WTC11 (cell line): ENCODE data around the gene IFI44. TPM values are rescaled to one million over a fixed set of nuclear protein-coding genes. Genes with fewer than 3 reads are reported as not detected.

Source experiments
- ATAC-seq: fragments of 200-7000 bp; cut with Tn5 transposase; 2 replicates; pipeline ENCODE4 v1.10.0; 2021; ENCODE audit warnings: mild to moderate bottlenecking, moderate library complexity
- CTCF ChIA-PET: fragments of 300-600 bp; sonication (Branson Sonifier 250); formaldehyde crosslinking; loops from one replicate; lab custom pipeline; 2021; ENCODE audit warnings: antibody characterized with exemption; lab: Charles Lee
- POLR2A ChIA-PET: fragments of 350-600 bp; sonication (Branson Sonifier 250); formaldehyde crosslinking; loops from one replicate; lab custom pipeline; 2021; ENCODE audit warnings: antibody characterized with exemption; lab: Charles Lee
- DNase-seq: peaks from one replicate; pipeline ENCODE4 v3.0.0; 2021; ENCODE audit warnings: low spot score
- H3K27ac Mint-ChIP-seq: 2 replicates; pipeline ENCODE4 v1.8.0; 2021; ENCODE audit warnings: mixed read lengths
- H3K27me3 Mint-ChIP-seq: 2 replicates; pipeline ENCODE4 v1.8.0; 2021; ENCODE audit warnings: low read depth, mild to moderate bottlenecking, moderate library complexity, mixed read lengths
- H3K36me3 Mint-ChIP-seq: 2 replicates; pipeline ENCODE4 v1.8.0; 2021; ENCODE audit warnings: mixed read lengths
- H3K4me1 Mint-ChIP-seq: 2 replicates; pipeline ENCODE4 v1.8.0; 2022; ENCODE audit warnings: mixed read lengths
- H3K4me3 Mint-ChIP-seq: 2 replicates; pipeline ENCODE4 v1.8.0; 2021; ENCODE audit warnings: mild to moderate bottlenecking, moderate library complexity, mixed read lengths
- H3K9me3 Mint-ChIP-seq: 2 replicates; pipeline ENCODE4 v1.8.0; 2021; ENCODE audit warnings: mixed read lengths
- MYBL2 ChIP-seq: sonication (generic); formaldehyde crosslinking; IDR thresholded peaks from 2 replicates; pipeline ENCODE4 v1.8.1; 2023; ENCODE audit warnings: mild to moderate bottlenecking, moderate library complexity, missing genetic modification reagents
- NFE2L1 ChIP-seq: sonication (generic); formaldehyde crosslinking; IDR thresholded peaks from 2 replicates; pipeline ENCODE4 v1.8.1; 2023; ENCODE audit warnings: missing genetic modification reagents
- NR2C2 ChIP-seq: sonication (generic); formaldehyde crosslinking; IDR thresholded peaks from 2 replicates; pipeline ENCODE4 v1.8.0; 2022; ENCODE audit warnings: mild to moderate bottlenecking, missing genetic modification reagents
- PRRX2 ChIP-seq: fragments of 250-450 bp; sonication (Bioruptor Pico); IDR thresholded peaks from 2 replicates; pipeline ENCODE4 v1.8.0; 2021; ENCODE audit warnings: mild to moderate bottlenecking
- RELA ChIP-seq: sonication (generic); formaldehyde crosslinking; IDR thresholded peaks from 2 replicates; pipeline ENCODE4 v1.8.1; 2022; ENCODE audit warnings: missing genetic modification reagents, mild to moderate bottlenecking, borderline replicate concordance
- TCF7 ChIP-seq: sonication (generic); formaldehyde crosslinking; IDR thresholded peaks from 2 replicates; pipeline ENCODE4 v1.8.0; 2022; ENCODE audit warnings: mild to moderate bottlenecking, low read depth, missing genetic modification reagents, moderate library complexity
- ZNF219 ChIP-seq: sonication (generic); formaldehyde crosslinking; IDR thresholded peaks from 2 replicates; pipeline ENCODE4 v1.8.0; 2023; ENCODE audit warnings: missing genetic modification reagents, mild to moderate bottlenecking, borderline replicate concordance
- total RNA-seq: library from RNA; stranded (reverse); gene quantifications from 3 replicates; pipeline ENCODE4 v1.2.3, GENCODE V29; 2021
- TF ChIP-seq, protein P1 (sequence below): sonication (generic); formaldehyde crosslinking; IDR thresholded peaks from 2 replicates; pipeline ENCODE4 v1.8.1; 2022; ENCODE audit warnings: low read depth, mild to moderate bottlenecking, moderate library complexity, missing genetic modification reagents, borderline replicate concordance
- TF ChIP-seq, protein P2 (sequence below): fragments of 250-450 bp; sonication (Bioruptor Pico); IDR thresholded peaks from 2 replicates; pipeline ENCODE4 v1.9.0; 2021; ENCODE audit warnings: moderate library complexity, mild to moderate bottlenecking, inconsistent platforms, borderline replicate concordance
- TF ChIP-seq, protein P3 (sequence below): sonication (generic); formaldehyde crosslinking; IDR thresholded peaks from 2 replicates; pipeline ENCODE4 v1.8.0; 2022; ENCODE audit warnings: missing genetic modification reagents
- TF ChIP-seq, protein P4 (sequence below): sonication (generic); formaldehyde crosslinking; IDR thresholded peaks from 2 replicates; pipeline ENCODE4 v1.8.0; 2022; ENCODE audit warnings: mild to moderate bottlenecking, missing genetic modification reagents
- TF ChIP-seq, protein P5 (sequence below): sonication (generic); formaldehyde crosslinking; IDR thresholded peaks from 2 replicates; pipeline ENCODE4 v1.8.1; 2022; ENCODE audit warnings: low read depth, missing genetic modification reagents, borderline replicate concordance
- TF ChIP-seq, protein P6 (sequence below): sonication (generic); formaldehyde crosslinking; IDR thresholded peaks from 2 replicates; pipeline ENCODE4 v1.8.1; 2022; ENCODE audit warnings: missing genetic modification reagents, borderline replicate concordance
- TF ChIP-seq, protein P7 (sequence below): sonication (generic); formaldehyde crosslinking; IDR thresholded peaks from 2 replicates; pipeline ENCODE4 v1.8.1; 2023; ENCODE audit warnings: mild to moderate bottlenecking, missing genetic modification reagents

The IFI44 gene
- total RNA-seq, 1 experiment from 2014 or later, result 0.15 TPM

DNA sequence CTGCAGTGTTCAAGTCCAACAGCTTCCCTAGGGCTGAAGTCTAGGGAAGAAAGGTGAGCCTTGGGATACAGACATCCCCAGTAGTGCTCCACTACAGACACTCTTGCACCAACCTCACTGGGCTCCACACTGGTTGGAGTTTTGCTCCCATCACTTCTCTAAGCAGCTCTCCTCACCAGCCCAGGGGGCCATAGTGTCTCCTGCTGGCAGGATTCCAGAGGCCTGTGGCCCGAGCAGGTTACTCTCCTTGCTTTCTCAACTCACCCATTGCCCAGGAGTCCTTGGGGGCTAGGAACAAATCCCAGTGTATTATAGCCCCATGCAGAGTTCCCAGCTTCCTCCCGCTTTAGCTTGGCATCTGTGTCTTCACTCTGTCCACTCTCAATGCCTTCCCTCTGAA lies 52.8 kb downstream of the IFI44 start (continued):
- no peak for TF ChIP-seq MYBL2
- TF ChIP-seq, protein P1, sequence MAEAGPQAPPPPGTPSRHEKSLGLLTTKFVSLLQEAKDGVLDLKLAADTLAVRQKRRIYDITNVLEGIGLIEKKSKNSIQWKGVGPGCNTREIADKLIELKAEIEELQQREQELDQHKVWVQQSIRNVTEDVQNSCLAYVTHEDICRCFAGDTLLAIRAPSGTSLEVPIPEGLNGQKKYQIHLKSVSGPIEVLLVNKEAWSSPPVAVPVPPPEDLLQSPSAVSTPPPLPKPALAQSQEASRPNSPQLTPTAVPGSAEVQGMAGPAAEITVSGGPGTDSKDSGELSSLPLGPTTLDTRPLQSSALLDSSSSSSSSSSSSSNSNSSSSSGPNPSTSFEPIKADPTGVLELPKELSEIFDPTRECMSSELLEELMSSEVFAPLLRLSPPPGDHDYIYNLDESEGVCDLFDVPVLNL (CRISPR knock-in tag), result no peak
- no peak for TF ChIP-seq PRRX2
- TF ChIP-seq, protein P2, sequence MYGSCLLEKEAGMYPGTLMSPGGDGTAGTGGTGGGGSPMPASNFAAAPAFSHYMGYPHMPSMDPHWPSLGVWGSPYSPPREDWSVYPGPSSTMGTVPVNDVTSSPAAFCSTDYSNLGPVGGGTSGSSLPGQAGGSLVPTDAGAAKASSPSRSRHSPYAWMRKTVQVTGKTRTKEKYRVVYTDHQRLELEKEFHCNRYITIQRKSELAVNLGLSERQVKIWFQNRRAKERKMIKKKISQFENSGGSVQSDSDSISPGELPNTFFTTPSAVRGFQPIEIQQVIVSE, result no peak

DNA sequence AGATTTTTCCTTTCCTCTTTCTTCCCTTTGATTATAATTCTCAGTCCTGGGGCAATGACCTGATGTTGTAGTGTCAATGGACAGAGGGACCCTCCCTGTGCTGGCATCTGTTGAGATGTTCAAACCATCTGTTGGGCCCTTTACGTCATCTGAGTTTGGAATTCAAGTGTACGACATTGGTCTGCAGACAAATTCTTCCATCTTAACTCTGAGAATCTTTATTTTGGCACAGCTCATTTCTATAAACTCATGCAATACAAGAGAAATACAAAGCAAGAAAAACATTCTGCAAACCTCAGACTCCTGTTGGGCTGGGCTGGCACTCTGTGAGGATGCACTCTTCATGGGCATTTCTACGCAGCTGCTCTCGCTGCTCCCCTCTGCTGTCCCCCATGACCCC lies 54.2 kb downstream of the IFI44 start:
- Mint-ChIP-seq H3K4me1 (no peaks in the 10 kb centered on the region), H3K27ac (no peak overlapping the region), H3K27me3 (no peaks in the 10 kb centered on the region; the same call in 1 of the 2 replicates), H3K4me3 (no peak overlapping the region), H3K9me3 (peaks cover 20% of the 10 kb centered on the region), H3K36me3 (peaks cover 9% of the 10 kb centered on the region)
- TF ChIP-seq NFE2L1 (no peak), RELA (CRISPR knock-in tag) (no peak), MYBL2 (no peak), TCF7 (CRISPR knock-in tag) (no peak), ZNF219 (CRISPR knock-in tag) (no peak), NR2C2 (CRISPR knock-in tag) (no peak)
- TF ChIP-seq, protein P3, sequence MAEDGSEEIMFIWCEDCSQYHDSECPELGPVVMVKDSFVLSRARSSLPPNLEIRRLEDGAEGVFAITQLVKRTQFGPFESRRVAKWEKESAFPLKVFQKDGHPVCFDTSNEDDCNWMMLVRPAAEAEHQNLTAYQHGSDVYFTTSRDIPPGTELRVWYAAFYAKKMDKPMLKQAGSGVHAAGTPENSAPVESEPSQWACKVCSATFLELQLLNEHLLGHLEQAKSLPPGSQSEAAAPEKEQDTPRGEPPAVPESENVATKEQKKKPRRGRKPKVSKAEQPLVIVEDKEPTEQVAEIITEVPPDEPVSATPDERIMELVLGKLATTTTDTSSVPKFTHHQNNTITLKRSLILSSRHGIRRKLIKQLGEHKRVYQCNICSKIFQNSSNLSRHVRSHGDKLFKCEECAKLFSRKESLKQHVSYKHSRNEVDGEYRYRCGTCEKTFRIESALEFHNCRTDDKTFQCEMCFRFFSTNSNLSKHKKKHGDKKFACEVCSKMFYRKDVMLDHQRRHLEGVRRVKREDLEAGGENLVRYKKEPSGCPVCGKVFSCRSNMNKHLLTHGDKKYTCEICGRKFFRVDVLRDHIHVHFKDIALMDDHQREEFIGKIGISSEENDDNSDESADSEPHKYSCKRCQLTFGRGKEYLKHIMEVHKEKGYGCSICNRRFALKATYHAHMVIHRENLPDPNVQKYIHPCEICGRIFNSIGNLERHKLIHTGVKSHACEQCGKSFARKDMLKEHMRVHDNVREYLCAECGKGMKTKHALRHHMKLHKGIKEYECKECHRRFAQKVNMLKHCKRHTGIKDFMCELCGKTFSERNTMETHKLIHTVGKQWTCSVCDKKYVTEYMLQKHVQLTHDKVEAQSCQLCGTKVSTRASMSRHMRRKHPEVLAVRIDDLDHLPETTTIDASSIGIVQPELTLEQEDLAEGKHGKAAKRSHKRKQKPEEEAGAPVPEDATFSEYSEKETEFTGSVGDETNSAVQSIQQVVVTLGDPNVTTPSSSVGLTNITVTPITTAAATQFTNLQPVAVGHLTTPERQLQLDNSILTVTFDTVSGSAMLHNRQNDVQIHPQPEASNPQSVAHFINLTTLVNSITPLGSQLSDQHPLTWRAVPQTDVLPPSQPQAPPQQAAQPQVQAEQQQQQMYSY (CRISPR knock-in tag), result no peak
- TF ChIP-seq, protein P4, sequence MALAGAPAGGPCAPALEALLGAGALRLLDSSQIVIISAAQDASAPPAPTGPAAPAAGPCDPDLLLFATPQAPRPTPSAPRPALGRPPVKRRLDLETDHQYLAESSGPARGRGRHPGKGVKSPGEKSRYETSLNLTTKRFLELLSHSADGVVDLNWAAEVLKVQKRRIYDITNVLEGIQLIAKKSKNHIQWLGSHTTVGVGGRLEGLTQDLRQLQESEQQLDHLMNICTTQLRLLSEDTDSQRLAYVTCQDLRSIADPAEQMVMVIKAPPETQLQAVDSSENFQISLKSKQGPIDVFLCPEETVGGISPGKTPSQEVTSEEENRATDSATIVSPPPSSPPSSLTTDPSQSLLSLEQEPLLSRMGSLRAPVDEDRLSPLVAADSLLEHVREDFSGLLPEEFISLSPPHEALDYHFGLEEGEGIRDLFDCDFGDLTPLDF (CRISPR knock-in tag), result no peak
- TF ChIP-seq, protein P5, sequence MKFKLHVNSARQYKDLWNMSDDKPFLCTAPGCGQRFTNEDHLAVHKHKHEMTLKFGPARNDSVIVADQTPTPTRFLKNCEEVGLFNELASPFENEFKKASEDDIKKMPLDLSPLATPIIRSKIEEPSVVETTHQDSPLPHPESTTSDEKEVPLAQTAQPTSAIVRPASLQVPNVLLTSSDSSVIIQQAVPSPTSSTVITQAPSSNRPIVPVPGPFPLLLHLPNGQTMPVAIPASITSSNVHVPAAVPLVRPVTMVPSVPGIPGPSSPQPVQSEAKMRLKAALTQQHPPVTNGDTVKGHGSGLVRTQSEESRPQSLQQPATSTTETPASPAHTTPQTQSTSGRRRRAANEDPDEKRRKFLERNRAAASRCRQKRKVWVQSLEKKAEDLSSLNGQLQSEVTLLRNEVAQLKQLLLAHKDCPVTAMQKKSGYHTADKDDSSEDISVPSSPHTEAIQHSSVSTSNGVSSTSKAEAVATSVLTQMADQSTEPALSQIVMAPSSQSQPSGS (CRISPR knock-in tag), result no peak
- TF ChIP-seq, protein P6, sequence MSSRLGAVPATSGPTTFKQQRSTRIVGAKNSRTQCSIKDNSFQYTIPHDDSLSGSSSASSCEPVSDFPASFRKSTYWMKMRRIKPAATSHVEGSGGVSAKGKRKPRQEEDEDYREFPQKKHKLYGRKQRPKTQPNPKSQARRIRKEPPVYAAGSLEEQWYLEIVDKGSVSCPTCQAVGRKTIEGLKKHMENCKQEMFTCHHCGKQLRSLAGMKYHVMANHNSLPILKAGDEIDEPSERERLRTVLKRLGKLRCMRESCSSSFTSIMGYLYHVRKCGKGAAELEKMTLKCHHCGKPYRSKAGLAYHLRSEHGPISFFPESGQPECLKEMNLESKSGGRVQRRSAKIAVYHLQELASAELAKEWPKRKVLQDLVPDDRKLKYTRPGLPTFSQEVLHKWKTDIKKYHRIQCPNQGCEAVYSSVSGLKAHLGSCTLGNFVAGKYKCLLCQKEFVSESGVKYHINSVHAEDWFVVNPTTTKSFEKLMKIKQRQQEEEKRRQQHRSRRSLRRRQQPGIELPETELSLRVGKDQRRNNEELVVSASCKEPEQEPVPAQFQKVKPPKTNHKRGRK, result no peak
- TF ChIP-seq, protein P7, sequence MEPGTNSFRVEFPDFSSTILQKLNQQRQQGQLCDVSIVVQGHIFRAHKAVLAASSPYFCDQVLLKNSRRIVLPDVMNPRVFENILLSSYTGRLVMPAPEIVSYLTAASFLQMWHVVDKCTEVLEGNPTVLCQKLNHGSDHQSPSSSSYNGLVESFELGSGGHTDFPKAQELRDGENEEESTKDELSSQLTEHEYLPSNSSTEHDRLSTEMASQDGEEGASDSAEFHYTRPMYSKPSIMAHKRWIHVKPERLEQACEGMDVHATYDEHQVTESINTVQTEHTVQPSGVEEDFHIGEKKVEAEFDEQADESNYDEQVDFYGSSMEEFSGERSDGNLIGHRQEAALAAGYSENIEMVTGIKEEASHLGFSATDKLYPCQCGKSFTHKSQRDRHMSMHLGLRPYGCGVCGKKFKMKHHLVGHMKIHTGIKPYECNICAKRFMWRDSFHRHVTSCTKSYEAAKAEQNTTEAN (CRISPR knock-in tag), result no peak
- ATAC-seq (no peak), DNase-seq (no peak)
- CTCF ChIA-PET, result no interaction called here
- POLR2A ChIA-PET, result no interaction called here
